DND-41 (cell line): ENCODE data around the gene TPD52L2.

Experiments
- CTCF ChIP-seq: IDR thresholded peaks from 2 replicates; pipeline ENCODE4 v1.5.1; 2012; ENCODE audit warnings: borderline replicate concordance, low read length, moderate library complexity, mild to moderate bottlenecking; ENCODE audit not compliant: poor library complexity, severe bottlenecking; ENCODE audit errors: extremely low read depth
- EZH2 ChIP-seq: IDR thresholded peaks from 3 replicates; pipeline ENCODE4 v1.6.1; 2012; ENCODE audit warnings: borderline replicate concordance, low read depth, mild to moderate bottlenecking, moderate library complexity, low read length, inconsistent platforms; ENCODE audit not compliant: severe bottlenecking

- TF ChIP-seq EZH2 (no peak), CTCF (no peak)
Observed at GRCh38 chr20:63844511-63844991, 20.5 kb upstream of the TPD52L2 start.
